K562 (cell line): ENCODE data around the gene ZFP92. TPM values are rescaled to one million over a fixed set of nuclear protein-coding genes. Genes with fewer than 3 reads are reported as not detected.

Experiments
- ATAC-seq: fragments of 200-7000 bp; cut with Tn5 transposase; 3 replicates; pipeline ENCODE4 v1.9.1; 2020; ENCODE audit warnings: moderate library complexity
- BruUV-seq: library from RNA; stranded (reverse); fragments of 400-500 nt; replicated peaks from 2 replicates; lab custom pipeline; 2021; lab: Mats Ljungman, UMichigan
- CTCF ChIA-PET: fragments of 300-600 bp; formaldehyde crosslinking; extraction: SDS; loops from one replicate; lab custom pipeline; 2021; ENCODE audit warnings: low intra/inter-chr PET ratio; lab: Yijun Ruan, JAX
- POLR2A ChIA-PET: fragments of 300-600, 350-650 bp; sonication (Branson Sonifier 250); formaldehyde crosslinking; extraction: SDS; loops from one replicate; lab custom pipeline; 2021; ENCODE audit warnings: antibody characterized with exemption, inconsistent platforms; lab: Yijun Ruan, JAX
- DNase-seq, 4 experiments: peaks; one replicate each; pipeline versions ENCODE4 v3.0.0 to v3.0.0-alpha.2; 2011 to 2018; ENCODE audit warnings: low spot score in 3 of 4, mixed read lengths in 3 of 4; ENCODE audit errors: extremely low read depth in 1 of 4
- FAIRE-seq: peaks from 2 replicates; lab custom pipeline; 2011; peaks lifted over from hg19 to GRCh38; lab: Jason Lieb, UNC
- H2AFZ ChIP-seq: 2 replicates; pipeline ENCODE4 v1.6.0; 2011; ENCODE audit warnings: low read depth, low read length, control low read depth, inconsistent platforms
- H3K27ac ChIP-seq: fragments of 200-600 bp; 3 replicates; pipeline ENCODE4 v1.8.0; 2011; ENCODE audit warnings: low read depth, mild to moderate bottlenecking, control low read depth, inconsistent platforms, low read length, moderate library complexity, mixed read lengths; ENCODE audit errors: extremely low read depth
- H3K27me3 ChIP-seq, 2 experiments: fragments of 300-600 bp in 1 of 2; 2 replicates in 1 of 2; 3 replicates in 1 of 2; pipeline versions ENCODE4 v1.6.0 to v1.8.0; 2011; ENCODE audit warnings: inconsistent platforms in 2 of 2, low read length in 2 of 2, mild to moderate bottlenecking in 1 of 2, mixed read lengths in 1 of 2, moderate library complexity in 1 of 2; ENCODE audit not compliant: control insufficient read depth in 2 of 2, insufficient read depth in 2 of 2
- H3K36me3 ChIP-seq: fragments of 300-600 bp; 3 replicates; pipeline ENCODE4 v1.8.0; 2011; ENCODE audit warnings: mild to moderate bottlenecking, low read length, inconsistent platforms; ENCODE audit not compliant: control insufficient read depth, insufficient read depth
- H3K4me1 ChIP-seq, 2 experiments: fragments of 200-600 bp in 1 of 2; replicated peaks in 1 of 2; 2 replicates in 1 of 2; 3 replicates in 1 of 2; pipeline versions ENCODE4 v1.5.1 to v1.8.0; 2011; ENCODE audit warnings: inconsistent platforms in 2 of 2, low read length in 2 of 2, mild to moderate bottlenecking in 1 of 2, mixed read lengths in 1 of 2, moderate library complexity in 1 of 2; ENCODE audit not compliant: control insufficient read depth in 2 of 2, insufficient read depth in 2 of 2
- H3K4me2 ChIP-seq: 2 replicates; pipeline ENCODE4 v1.6.1; 2011; ENCODE audit warnings: low read length, control low read depth, inconsistent platforms, mixed read lengths; ENCODE audit not compliant: insufficient read depth
- H3K4me3 ChIP-seq: fragments of 200-600 bp; sonication (generic), shearing (Covaris generic); 2 replicates; pipeline ENCODE4 v1.5.1; 2016; ENCODE audit warnings: control low read depth, inconsistent platforms
- H3K79me2 ChIP-seq: fragments of 200-600 bp; 3 replicates; pipeline ENCODE4 v1.8.0; 2011; ENCODE audit warnings: low read length, inconsistent platforms; ENCODE audit not compliant: control insufficient read depth, insufficient read depth
- H3K9ac ChIP-seq, 2 experiments: 2 replicates each; pipeline versions ENCODE4 v1.6.0 to v1.6.1; 2011; ENCODE audit warnings: low read depth in 2 of 2, low read length in 2 of 2, control low read depth in 1 of 2, inconsistent platforms in 1 of 2, mild to moderate bottlenecking in 1 of 2, mixed read lengths in 1 of 2; ENCODE audit not compliant: insufficient read depth in 1 of 2
- H3K9me1 ChIP-seq: one replicate; pipeline ENCODE4 v1.6.0; 2011; ENCODE audit warnings: inconsistent platforms, mild to moderate bottlenecking, low read length, moderate library complexity; ENCODE audit not compliant: control insufficient read depth, insufficient read depth
- H3K9me3 ChIP-seq: replicated peaks from 2 replicates; pipeline ENCODE4 v1.5.1; 2011; ENCODE audit warnings: low read depth, low read length, inconsistent platforms; ENCODE audit not compliant: control insufficient read depth, insufficient read depth
- H4K20me1 ChIP-seq: replicated peaks from 2 replicates; pipeline ENCODE4 v1.6.1; 2011; ENCODE audit warnings: low read length, inconsistent platforms, mixed read lengths; ENCODE audit not compliant: control insufficient read depth, insufficient read depth
- CBX1 ChIP-seq: sonication (generic); IDR thresholded peaks from 2 replicates; pipeline ENCODE4 v1.6.1; 2016; ENCODE audit warnings: antibody characterized with exemption, low read depth, mild to moderate bottlenecking
- CXXC5 ChIP-seq: fragments of 250-450 bp; sonication (Bioruptor Pico); IDR thresholded peaks from 2 replicates; pipeline ENCODE4 v1.8.0; 2022; ENCODE audit warnings: inconsistent platforms, mild to moderate bottlenecking, moderate library complexity
- EHMT2 ChIP-seq: fragments of 450-650 bp; IDR thresholded peaks from 2 replicates; pipeline ENCODE4 v1.6.1; 2018; ENCODE audit warnings: antibody characterized with exemption
- FOSL1 ChIP-seq: fragments of 200-800 bp; sonication (Bioruptor generic); conservative IDR thresholded peaks from 2 replicates; pipeline ENCODE4 v1.6.1; 2016; ENCODE audit warnings: missing genetic modification characterization, missing compliant biosample characterization
- KDM5B ChIP-seq: fragments of 200-600 bp; sonication (generic); IDR thresholded peaks from 2 replicates; pipeline ENCODE4 v1.6.1; 2012; ENCODE audit warnings: low read depth, mild to moderate bottlenecking, moderate library complexity, low read length, control low read depth, inconsistent platforms; ENCODE audit not compliant: insufficient replicate concordance
- PKNOX1 ChIP-seq: fragments of 450-650 bp; IDR thresholded peaks from 2 replicates; pipeline ENCODE4 v1.6.1; 2016
- WGBS: fragments of 100-300 bp; shearing (Covaris generic); methylation state at CpG from one replicate; pipeline ENCODE4 v1.1.6; 2016; ENCODE audit warnings: low coverage, mixed read lengths; ENCODE audit not compliant: insufficient coverage; ENCODE audit errors: missing lambda C conversion rate; 5-methylcytosine and 5-hydroxymethylcytosine counted together
- in situ Hi-C: fragments of 300-500 bp; cut with MboI; formaldehyde crosslinking; loops from 4 replicates; pipeline ENCODE4 v1.15.0; 2018; ENCODE audit warnings: inconsistent platforms, mixed read lengths
- intact Hi-C: fragments of 100-400 bp; cut with micrococcal nuclease; formaldehyde crosslinking; loops from 2 replicates; pipeline ENCODE4 v1.14.2; 2022
- polyA plus RNA-seq, 8 experiments: library from polyadenylated mRNA; depleted of rRNA in 4 of 8; stranded (reverse) in 5 of 8; unstranded in 3 of 8; fragments of >200 nt; fragmentation: Nextera tagmentation in 2 of 8; fragmentation: Illumina TruSeq in 1 of 8; extraction: Ambion mirVana in 2 of 8; extraction: Trizol in 1 of 8; gene quantifications; 2 replicates each; pipeline versions ENCODE4 v1.2.1 to v1.2.3, GENCODE V29; 2011 to 2014; ENCODE audit warnings: inconsistent platforms in 1 of 8, missing spikeins in 1 of 8
- total RNA-seq, 7 experiments: library from RNA; depleted of rRNA in 6 of 7; stranded (reverse); fragments of >200 nt in 6 of 7; fragmentation: Illumina TruSeq in 2 of 7; extraction: Trizol in 2 of 7; gene quantifications; 2 replicates each; pipeline versions ENCODE4 v1.2.1 to v1.2.3, GENCODE V29; 2011 to 2021; ENCODE audit warnings: low replicate concordance in 1 of 7

ZFP92 gene
- total and polyA plus RNA-seq, 9 of the 15 experiments (the other 6 are each of a cell fraction or from before 2014, with no cell fraction given), result 0.32 to 3.3 (median 1.8) TPM

GRCh38 chrX:153380691-153381090 is 30.6 kb upstream of the ZFP92 start:
- ChIA-PET CTCF (no interaction called here), POLR2A (interaction anchor here (1.5 kb wide), 1 partner anchor 15 kb away, joined by 5 read pairs; no protein-coding TSS in a partner anchor)
- intact Hi-C loops, result loop anchor here (5.0 kb wide), 1 partner anchor 43 kb away; no protein-coding TSS in a partner anchor
- FAIRE-seq (no peak), DNase-seq (peak in 1 of 4 experiments; percentile 15), ATAC-seq (peak; percentile 19; the same call in 1 of the 3 replicates)
- in situ Hi-C loops, result no loop called here
- no TSS peak for BruUV-seq
- H3K4me1 ChIP-seq, result peaks cover 33% of the 10 kb centered on the region in 2 experiments
- H3K4me3 ChIP-seq, result no peak overlapping the region
- no peaks in the 10 kb centered on the region; a peak in 1 of 5 replicates for H3K27me3 ChIP-seq
- H4K20me1 ChIP-seq, result no peaks in the 10 kb centered on the region
- H3K9me3 ChIP-seq, result peaks cover 6% of the 10 kb centered on the region; the same call in 1 of the 2 replicates
- peak overlapping the region in 1 of 2 experiments; percentile 0; a peak in 1 of 4 replicates for H3K9ac ChIP-seq
- H3K79me2 ChIP-seq, result no peaks in the 10 kb centered on the region
- H3K4me2 ChIP-seq, result peak overlapping the region; percentile 18; the same call in 1 of the 2 replicates
- 55% methylated on average over 5 of the region's 9 CpGs for WGBS
- no peaks in the 10 kb centered on the region for H3K9me1 ChIP-seq
- TF ChIP-seq CBX1, result no peak
- no peak for TF ChIP-seq KDM5B
- TF ChIP-seq FOSL1 (tag), result no peak
- 0 out of 2 replicates have a peak, but pooled peaks have one; percentile 3 for TF ChIP-seq CXXC5 (CRISPR knock-in tag)
- TF ChIP-seq PKNOX1, result no peak
- no peak for TF ChIP-seq EHMT2
- peak overlapping the region; percentile 70; the same call in 1 of the 2 replicates for H2AFZ ChIP-seq
- no peaks in the 10 kb centered on the region for H3K36me3 ChIP-seq
- peak overlapping the region; percentile 43; the same call in 2 of the 3 replicates for H3K27ac ChIP-seq
